ENCODE results near the gene THEMIS.

- no peak for TF ChIP-seq CTCF (IDR thresholded peaks at IDR 0.05)
- no peak for TF ChIP-seq POLR2A (IDR thresholded peaks at IDR 0.05)
Observed at GRCh38 chr6:127824061-127824460, 76.8 kb downstream of the THEMIS start.
